Central memory CD8-positive, alpha-beta T cell (primary cell): ENCODE results near the gene TMTC2.

ENCODE experiments used
- ATAC-seq: fragments of 150-1000 bp; cut with Tn5 transposase; replicated peaks from 2 replicates; pipeline ENCODE4 v1.10.0; 2022; ENCODE audit warnings: mild to moderate bottlenecking, moderate FRiP score, moderate number of reproducible peaks; ENCODE audit not compliant: poor library complexity, severe bottlenecking; ENCODE audit errors: extremely low read depth
- DNase-seq, 2 donors: peaks; one replicate each; pipeline ENCODE4 v3.0.0; 2021; ENCODE audit warnings: low spot score in 2 of 2
- H3K27ac Mint-ChIP-seq: one replicate; pipeline ENCODE4 v1.8.0; 2022; ENCODE audit warnings: low read depth, mild to moderate bottlenecking, moderate library complexity, mixed read lengths
- H3K27me3 Mint-ChIP-seq: one replicate; pipeline ENCODE4 v1.8.0; 2022; ENCODE audit warnings: mixed read lengths
- H3K36me3 Mint-ChIP-seq: one replicate; pipeline ENCODE4 v1.8.0; 2022; ENCODE audit warnings: mild to moderate bottlenecking, moderate library complexity, mixed read lengths; ENCODE audit not compliant: insufficient read depth
- H3K4me1 Mint-ChIP-seq: one replicate; pipeline ENCODE4 v1.8.0; 2022; ENCODE audit warnings: mixed read lengths
- H3K4me3 Mint-ChIP-seq: one replicate; pipeline ENCODE4 v1.8.0; 2022; ENCODE audit warnings: mild to moderate bottlenecking, moderate library complexity, mixed read lengths
- H3K9me3 Mint-ChIP-seq: one replicate; pipeline ENCODE4 v1.8.0; 2022; ENCODE audit warnings: mixed read lengths

The TMTC2 gene

GRCh38 chr12:83149987-83150386, 463.3 kb downstream of the TMTC2 start:
- Mint-ChIP-seq H3K9me3 (no peaks in the 10 kb centered on the region), H3K4me1 (no peaks in the 10 kb centered on the region), H3K36me3 (no peaks in the 10 kb centered on the region), H3K4me3 (no peak overlapping the region), H3K27me3 (no peaks in the 10 kb centered on the region), H3K27ac (no peak overlapping the region)
- DNase-seq (no peak), ATAC-seq (no peak)

- Mint-ChIP-seq H3K27ac (no peak overlapping the region), H3K4me1 (no peaks in the 10 kb centered on the region), H3K9me3 (no peaks in the 10 kb centered on the region), H3K4me3 (no peak overlapping the region), H3K36me3 (no peaks in the 10 kb centered on the region), H3K27me3 (no peaks in the 10 kb centered on the region)
- ATAC-seq (no peak), DNase-seq (no peak)
Measured at GRCh38 chr12:83150465-83151189, 463.9 kb downstream of the TMTC2 start.

GRCh38 chr12:83153177-83153576, 466.5 kb downstream of the TMTC2 start:
- DNase-seq (no peak), ATAC-seq (no peak)
- Mint-ChIP-seq H3K4me3 (no peak overlapping the region), H3K27me3 (no peaks in the 10 kb centered on the region), H3K36me3 (no peaks in the 10 kb centered on the region), H3K4me1 (no peaks in the 10 kb centered on the region), H3K9me3 (no peaks in the 10 kb centered on the region), H3K27ac (no peak overlapping the region)

- ATAC-seq (no peak), DNase-seq (no peak)
- Mint-ChIP-seq H3K36me3 (peaks cover 1% of the 10 kb centered on the region), H3K4me1 (no peaks in the 10 kb centered on the region), H3K27me3 (no peaks in the 10 kb centered on the region), H3K4me3 (no peak overlapping the region), H3K27ac (no peak overlapping the region), H3K9me3 (no peaks in the 10 kb centered on the region)
Measured at GRCh38 chr12:83156815-83157214, 470.1 kb downstream of the TMTC2 start.

DNA sequence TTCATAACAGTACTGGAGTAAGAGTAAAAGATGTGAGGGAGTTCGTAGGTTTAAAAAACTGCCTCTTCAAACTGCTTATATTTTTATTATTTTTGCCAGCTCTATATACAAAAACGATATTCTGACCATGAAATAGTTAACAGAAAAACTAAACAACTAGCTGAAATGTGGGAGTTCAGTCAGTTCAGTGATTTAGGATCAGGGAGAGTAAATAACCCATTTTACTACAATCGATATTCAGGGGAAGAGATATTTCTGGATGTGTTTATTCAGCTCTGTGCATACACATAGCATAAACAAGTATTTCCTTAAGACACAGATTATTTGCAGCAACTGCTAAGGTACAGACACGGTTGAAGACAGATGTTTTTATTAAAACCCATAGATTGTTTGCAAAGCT, 470.9 kb downstream of the TMTC2 start:
- ATAC-seq, result no peak
- H3K9me3 Mint-ChIP-seq, result no peaks in the 10 kb centered on the region
- no peak overlapping the region for H3K4me3 Mint-ChIP-seq
- no peaks in the 10 kb centered on the region for H3K4me1 Mint-ChIP-seq
- no peaks in the 10 kb centered on the region for H3K27me3 Mint-ChIP-seq
- H3K36me3 Mint-ChIP-seq, result peaks cover 1% of the 10 kb centered on the region
- no peak for DNase-seq
- no peak overlapping the region for H3K27ac Mint-ChIP-seq

DNA sequence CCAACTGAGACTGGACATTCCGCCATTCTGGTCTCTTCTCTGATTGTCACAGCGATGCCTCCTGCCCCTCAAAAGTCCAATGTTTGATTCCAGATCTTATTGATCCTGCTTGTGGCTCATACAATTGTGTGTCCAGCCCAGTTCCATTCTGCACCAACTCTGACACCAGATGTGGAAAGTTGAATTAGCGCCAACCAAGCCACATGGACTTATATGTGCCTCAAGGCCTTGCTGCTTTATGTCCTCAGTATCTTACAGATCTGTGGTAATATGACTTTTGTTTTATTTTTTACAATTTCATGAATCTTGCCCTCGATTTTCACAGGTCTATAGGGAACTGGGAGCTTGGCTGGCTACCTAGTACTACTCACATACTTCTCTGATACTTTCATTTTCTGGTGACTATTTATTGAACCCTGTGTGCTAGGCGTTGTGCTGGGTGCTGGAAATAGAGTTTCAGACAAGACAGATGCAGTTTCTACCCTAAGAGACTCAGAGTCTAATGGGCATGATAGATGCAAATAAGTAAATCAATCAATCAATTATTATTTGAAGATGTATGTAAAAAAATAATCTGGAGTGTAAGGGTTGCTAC, 472.0 kb downstream of the TMTC2 start:
- Mint-ChIP-seq H3K36me3 (peaks cover 1% of the 10 kb centered on the region), H3K27me3 (no peaks in the 10 kb centered on the region), H3K9me3 (peaks cover 5% of the 10 kb centered on the region), H3K27ac (no peak overlapping the region), H3K4me3 (no peak overlapping the region), H3K4me1 (no peaks in the 10 kb centered on the region)
- ATAC-seq (no peak), DNase-seq (no peak)

- H3K4me3 Mint-ChIP-seq, result no peak overlapping the region
- H3K27me3 Mint-ChIP-seq, result no peaks in the 10 kb centered on the region
- peaks cover 5% of the 10 kb centered on the region for H3K9me3 Mint-ChIP-seq
- H3K36me3 Mint-ChIP-seq, result peaks cover 1% of the 10 kb centered on the region
- no peak for DNase-seq
- no peaks in the 10 kb centered on the region for H3K4me1 Mint-ChIP-seq
- no peak overlapping the region for H3K27ac Mint-ChIP-seq
- no peak for ATAC-seq
Measured at GRCh38 chr12:83161456-83161855, 474.8 kb downstream of the TMTC2 start.

- Mint-ChIP-seq H3K9me3 (no peaks in the 10 kb centered on the region), H3K4me3 (no peak overlapping the region), H3K27ac (no peak overlapping the region), H3K4me1 (no peaks in the 10 kb centered on the region), H3K36me3 (peaks cover 2% of the 10 kb centered on the region), H3K27me3 (no peaks in the 10 kb centered on the region)
- no peak for ATAC-seq
- no peak for DNase-seq
Measured at GRCh38 chr12:83168751-83169150, 482.0 kb downstream of the TMTC2 start.

GRCh38 chr12:83172441-83172840, 485.7 kb downstream of the TMTC2 start:
- DNase-seq (no peak), ATAC-seq (no peak)
- Mint-ChIP-seq H3K27ac (no peak overlapping the region), H3K4me3 (no peak overlapping the region), H3K36me3 (peaks cover 2% of the 10 kb centered on the region), H3K27me3 (no peaks in the 10 kb centered on the region), H3K9me3 (peaks cover 9% of the 10 kb centered on the region), H3K4me1 (no peaks in the 10 kb centered on the region)

DNA sequence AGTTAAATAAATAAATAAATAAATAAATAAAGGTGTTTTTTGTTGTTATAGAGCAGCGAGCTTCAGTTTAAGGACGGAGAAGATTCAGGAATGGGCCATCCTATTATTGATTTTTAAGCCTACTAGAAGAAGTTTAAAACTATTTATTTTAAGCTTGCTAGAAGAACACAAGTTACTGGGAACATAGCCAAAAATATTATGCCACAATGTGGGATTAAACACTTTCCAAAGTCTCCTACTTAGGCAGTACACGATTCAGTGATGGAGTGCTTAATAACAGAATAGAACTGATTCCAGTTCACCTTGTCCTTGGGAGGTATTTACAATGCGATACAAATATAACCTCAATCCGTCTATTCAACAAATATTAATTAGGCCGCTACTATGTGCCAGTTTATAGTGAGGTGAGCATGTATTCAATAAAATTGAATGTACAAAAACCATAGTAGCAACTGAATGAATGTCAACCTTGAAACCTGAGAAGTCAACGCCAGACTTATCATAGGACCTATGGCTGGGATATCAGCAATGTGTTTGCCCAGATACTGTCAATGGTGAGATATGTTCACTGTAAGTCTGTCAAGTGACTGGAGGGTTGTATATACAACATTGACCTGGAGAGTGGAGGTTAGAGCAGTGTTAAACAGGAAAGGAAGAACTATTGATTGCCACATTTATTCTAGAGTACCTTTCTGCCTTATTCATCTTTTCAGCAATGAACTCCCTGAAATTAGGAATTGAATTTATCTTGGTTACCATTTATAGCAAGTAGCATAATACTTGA, 486.4 kb downstream of the TMTC2 start:
- no peak for DNase-seq
- Mint-ChIP-seq H3K4me1 (no peaks in the 10 kb centered on the region), H3K27me3 (no peaks in the 10 kb centered on the region), H3K9me3 (peaks cover 9% of the 10 kb centered on the region), H3K4me3 (no peak overlapping the region), H3K36me3 (peaks cover 2% of the 10 kb centered on the region), H3K27ac (no peak overlapping the region)
- no peak for ATAC-seq

DNA sequence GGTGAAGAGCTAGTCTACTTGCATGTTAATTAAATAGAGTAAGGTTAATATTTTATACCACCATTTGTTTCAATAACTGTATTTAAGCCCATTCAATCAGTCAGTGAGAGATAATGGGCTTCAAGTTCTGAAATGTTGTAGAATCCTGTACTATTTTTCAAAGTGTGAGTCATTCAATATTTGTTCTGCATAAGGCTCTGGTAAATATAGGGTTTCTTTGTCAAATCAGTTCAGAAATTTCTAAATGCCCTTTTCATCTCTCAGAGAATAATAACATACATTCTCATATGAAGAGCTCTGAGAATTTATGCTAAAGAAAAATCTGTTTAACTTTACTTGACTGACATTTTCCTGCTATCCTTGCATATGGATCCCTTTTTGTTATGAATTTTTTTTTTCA, 493.3 kb downstream of the TMTC2 start:
- Mint-ChIP-seq H3K27ac (no peak overlapping the region), H3K4me1 (no peaks in the 10 kb centered on the region), H3K27me3 (no peaks in the 10 kb centered on the region), H3K4me3 (no peak overlapping the region), H3K36me3 (no peaks in the 10 kb centered on the region), H3K9me3 (peaks cover 13% of the 10 kb centered on the region)
- ATAC-seq (no peak), DNase-seq (no peak)

GRCh38 chr12:83181074-83181473, 494.4 kb downstream of the TMTC2 start:
- no peaks in the 10 kb centered on the region for H3K27me3 Mint-ChIP-seq
- H3K9me3 Mint-ChIP-seq, result peaks cover 6% of the 10 kb centered on the region
- DNase-seq, result no peak
- no peak for ATAC-seq
- no peak overlapping the region for H3K4me3 Mint-ChIP-seq
- H3K4me1 Mint-ChIP-seq, result no peaks in the 10 kb centered on the region
- H3K36me3 Mint-ChIP-seq, result no peaks in the 10 kb centered on the region
- H3K27ac Mint-ChIP-seq, result no peak overlapping the region

DNA sequence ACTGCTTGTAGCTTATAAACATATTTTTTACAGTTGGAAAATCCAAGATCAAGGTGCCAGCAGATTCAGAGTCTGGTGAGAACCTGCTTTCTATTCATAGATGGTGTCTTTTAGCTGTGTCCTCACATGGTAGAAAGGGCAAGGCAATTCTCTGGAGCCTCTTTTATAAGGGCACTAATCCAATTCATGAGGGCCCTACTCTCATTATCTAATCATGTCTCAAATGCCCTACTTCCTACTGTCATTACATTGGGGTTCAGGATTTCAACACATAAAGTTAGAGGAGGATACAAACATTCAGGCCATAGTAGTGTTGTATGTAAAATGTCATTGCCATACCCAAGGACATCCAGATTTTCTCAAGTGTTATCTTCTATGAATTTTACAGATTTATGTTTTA, 496.4 kb downstream of the TMTC2 start:
- DNase-seq (no peak), ATAC-seq (no peak)
- no peaks in the 10 kb centered on the region for H3K4me1 Mint-ChIP-seq
- H3K36me3 Mint-ChIP-seq, result no peaks in the 10 kb centered on the region
- no peak overlapping the region for H3K27ac Mint-ChIP-seq
- H3K4me3 Mint-ChIP-seq, result no peak overlapping the region
- no peaks in the 10 kb centered on the region for H3K27me3 Mint-ChIP-seq
- H3K9me3 Mint-ChIP-seq, result peaks cover 6% of the 10 kb centered on the region
